ENCODE data around the gene FNDC11. TPM values are rescaled to one million over a fixed set of nuclear protein-coding genes. Genes with fewer than 3 reads are reported as not detected.
"Not testable (repeated sequence)": the region's sequence is repeated elsewhere in the genome, so short reads cannot be mapped to it uniquely, and the experiment has no call there.

The FNDC11 gene
- total RNA-seq, 2 donors from 2014 or later, result 1.8 to 12.1 TPM

DNA sequence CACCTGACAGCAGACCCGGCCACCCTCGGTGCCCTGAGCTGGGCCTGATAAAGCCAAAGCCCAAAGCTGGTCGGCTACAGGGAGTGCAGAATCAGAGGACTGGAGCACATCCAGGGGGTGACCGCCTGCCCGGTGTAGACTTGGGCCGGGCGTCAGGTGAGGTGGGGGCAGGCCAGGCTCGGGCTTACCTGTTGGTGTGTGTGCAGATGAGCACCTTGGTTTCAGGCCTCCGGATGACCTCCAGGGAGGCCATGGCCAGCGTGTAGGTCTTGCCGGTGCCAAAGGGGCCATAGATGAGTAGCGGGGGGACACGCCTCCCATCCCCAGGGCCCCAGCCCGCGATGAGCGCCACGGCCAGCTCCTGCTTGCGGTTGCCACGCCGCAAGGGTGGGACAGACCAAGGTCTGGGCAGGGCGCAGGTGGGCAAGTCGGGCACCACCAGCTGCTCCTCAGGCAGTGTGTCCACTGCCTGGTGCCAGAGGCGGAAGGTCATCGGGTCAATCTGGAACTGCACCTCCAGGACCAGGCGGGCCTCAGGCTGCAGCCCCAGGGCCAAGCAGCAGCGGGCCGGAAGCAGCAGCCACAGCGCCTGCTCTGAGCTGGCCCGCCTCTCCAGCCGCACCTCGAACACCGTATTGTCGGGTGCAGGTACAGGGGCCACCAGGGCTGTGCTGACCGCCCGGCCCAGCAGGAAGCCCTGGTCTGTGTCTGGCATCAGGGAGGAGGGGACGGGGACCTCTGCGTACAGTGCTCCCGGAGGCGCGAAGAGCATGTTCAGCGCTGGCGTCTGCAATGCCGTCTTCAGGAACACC lies 14.4 kb downstream of the FNDC11 start:
- Histone ChIP-seq H3K4me3 (no peak overlapping the region), H3K27ac (no peak overlapping the region), H3K27me3 (replicated peaks; ENCODE audit: insufficient read depth) (no peaks in the 10 kb centered on the region), H3K4me1 (replicated peaks) (peaks cover 3% of the 10 kb centered on the region), H3K9me3 (no peaks in the 10 kb centered on the region), H3K36me3 (no peaks in the 10 kb centered on the region)
- 86% methylated on average over 43 of the region's 43 CpGs for WGBS
- no peak for DNase-seq (ENCODE audit: low spot score)
- intact Hi-C loops (cut with DNase I), result no loop called here
- no peak for TF ChIP-seq POLR2A (IDR thresholded peaks at IDR 0.05)
- TF ChIP-seq, protein P1, sequence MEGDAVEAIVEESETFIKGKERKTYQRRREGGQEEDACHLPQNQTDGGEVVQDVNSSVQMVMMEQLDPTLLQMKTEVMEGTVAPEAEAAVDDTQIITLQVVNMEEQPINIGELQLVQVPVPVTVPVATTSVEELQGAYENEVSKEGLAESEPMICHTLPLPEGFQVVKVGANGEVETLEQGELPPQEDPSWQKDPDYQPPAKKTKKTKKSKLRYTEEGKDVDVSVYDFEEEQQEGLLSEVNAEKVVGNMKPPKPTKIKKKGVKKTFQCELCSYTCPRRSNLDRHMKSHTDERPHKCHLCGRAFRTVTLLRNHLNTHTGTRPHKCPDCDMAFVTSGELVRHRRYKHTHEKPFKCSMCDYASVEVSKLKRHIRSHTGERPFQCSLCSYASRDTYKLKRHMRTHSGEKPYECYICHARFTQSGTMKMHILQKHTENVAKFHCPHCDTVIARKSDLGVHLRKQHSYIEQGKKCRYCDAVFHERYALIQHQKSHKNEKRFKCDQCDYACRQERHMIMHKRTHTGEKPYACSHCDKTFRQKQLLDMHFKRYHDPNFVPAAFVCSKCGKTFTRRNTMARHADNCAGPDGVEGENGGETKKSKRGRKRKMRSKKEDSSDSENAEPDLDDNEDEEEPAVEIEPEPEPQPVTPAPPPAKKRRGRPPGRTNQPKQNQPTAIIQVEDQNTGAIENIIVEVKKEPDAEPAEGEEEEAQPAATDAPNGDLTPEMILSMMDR (IDR thresholded peaks at IDR 0.05), result no peak
- TF ChIP-seq POLR2AphosphoS5 (IDR thresholded peaks at IDR 0.05), result no peak

DNA sequence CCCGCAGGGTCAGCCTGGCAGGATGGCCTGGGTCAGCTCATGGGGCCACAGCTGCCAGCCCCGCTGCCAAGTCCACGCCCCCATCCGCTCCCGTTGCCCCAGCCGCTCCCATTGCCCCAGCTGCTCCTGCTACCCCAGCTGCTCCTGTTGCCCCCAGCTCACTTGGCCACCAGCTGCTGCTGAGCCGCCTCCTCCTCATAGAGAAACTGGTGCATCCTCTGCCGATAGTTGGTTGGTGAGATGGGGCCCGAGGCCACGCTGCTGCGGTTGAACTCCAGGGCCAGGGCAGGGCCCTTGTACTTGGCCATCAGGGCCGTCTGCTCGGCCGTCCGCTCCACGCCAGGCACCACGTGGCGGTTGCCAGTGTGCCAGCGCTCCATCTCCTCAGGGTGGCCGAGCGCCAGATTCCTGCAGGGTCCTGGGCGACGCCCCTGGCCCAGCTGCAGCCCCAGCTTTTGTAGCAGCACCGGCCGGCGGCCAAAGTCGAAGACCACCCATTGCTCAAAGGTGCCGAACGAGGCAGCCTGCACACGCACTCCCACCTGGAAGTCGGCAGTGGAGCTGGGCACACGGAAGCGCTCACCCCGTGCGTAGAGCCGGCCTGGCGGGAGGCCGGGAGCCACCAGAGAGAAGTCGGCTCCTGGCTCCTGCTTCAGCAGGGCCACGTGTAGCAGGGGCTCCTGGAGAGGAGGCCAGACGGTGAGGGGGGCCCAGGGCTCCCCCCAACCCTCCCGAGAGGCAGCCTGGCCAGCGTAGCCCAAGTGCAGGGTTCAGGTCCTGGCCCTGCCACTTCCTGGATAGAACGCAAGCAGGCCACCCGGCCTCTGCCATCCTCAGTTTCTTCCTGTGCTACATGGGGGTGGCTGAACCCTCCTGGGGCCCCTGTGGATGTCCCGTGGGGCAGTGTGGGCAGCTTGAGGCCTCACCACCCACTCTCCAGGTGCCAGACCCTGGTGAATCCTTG lies 15.3 kb downstream of the FNDC11 start:
- H3K27me3 ChIP-seq (replicated peaks; ENCODE audit: insufficient read depth), result no peaks in the 10 kb centered on the region
- peaks cover 3% of the 10 kb centered on the region for H3K4me1 ChIP-seq (replicated peaks)
- H3K36me3 ChIP-seq, result no peaks in the 10 kb centered on the region
- TF ChIP-seq, protein P1 (IDR thresholded peaks at IDR 0.05), result no peak
- TF ChIP-seq POLR2A (IDR thresholded peaks at IDR 0.05) (no peak), POLR2AphosphoS5 (IDR thresholded peaks at IDR 0.05) (no peak)
- intact Hi-C loops (cut with DNase I), result no loop called here
- no peak overlapping the region for H3K27ac ChIP-seq
- no peaks in the 10 kb centered on the region for H3K9me3 ChIP-seq
- DNase-seq (ENCODE audit: low spot score), result no peak
- 83% methylated on average over 44 of the region's 46 CpGs for WGBS
- H3K4me3 ChIP-seq, result no peak overlapping the region

DNA sequence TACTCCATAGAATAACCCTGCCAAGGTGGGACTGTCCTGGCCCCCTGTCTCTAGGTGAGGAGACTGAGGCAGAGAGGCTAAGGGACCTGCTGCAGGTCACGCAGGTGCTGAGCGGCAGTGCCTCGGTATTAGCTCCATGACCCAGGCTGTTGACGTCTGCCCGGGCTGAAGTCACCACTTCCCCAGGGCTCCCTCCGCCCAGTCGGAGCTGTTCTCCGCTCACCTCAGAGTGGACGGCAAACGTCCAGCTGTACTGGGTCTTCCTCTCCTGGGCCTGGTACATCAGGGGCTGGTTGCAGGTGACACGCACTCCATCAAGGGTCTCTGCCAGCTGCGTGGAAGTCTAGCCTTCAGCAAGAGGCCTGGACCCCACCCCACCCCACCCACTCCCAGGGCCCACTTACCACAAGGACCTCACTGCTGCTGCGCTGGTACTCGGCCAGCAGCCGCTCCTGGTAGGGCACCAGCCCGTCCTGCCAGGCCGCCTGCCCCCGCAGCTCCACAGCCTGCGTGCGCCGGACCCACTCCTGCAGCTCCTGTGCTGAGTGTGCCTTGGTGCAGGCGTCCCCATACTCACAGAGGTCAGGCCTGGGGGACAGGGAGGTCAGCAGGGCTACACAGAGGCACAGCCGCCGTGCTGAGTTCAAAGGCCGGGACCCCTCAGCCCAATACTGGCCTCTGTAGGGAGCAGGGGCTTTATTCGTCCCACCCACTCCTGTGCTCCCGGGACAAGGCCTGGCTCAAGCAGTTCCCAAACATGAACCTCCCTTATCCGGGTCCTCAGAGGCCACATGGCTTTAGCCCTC lies 16.5 kb downstream of the FNDC11 start:
- 92% methylated on average over 28 of the region's 28 CpGs for WGBS
- TF ChIP-seq POLR2AphosphoS5 (IDR thresholded peaks at IDR 0.05) (no peak), POLR2A (IDR thresholded peaks at IDR 0.05) (no peak)
- TF ChIP-seq, protein P1 (IDR thresholded peaks at IDR 0.05), result no peak
- intact Hi-C loops (cut with DNase I), result no loop called here
- no peaks in the 10 kb centered on the region for H3K9me3 ChIP-seq
- no peaks in the 10 kb centered on the region for H3K27me3 ChIP-seq (replicated peaks; ENCODE audit: insufficient read depth)
- no peak for DNase-seq (ENCODE audit: low spot score)
- H3K4me1 ChIP-seq (replicated peaks), result peaks cover 3% of the 10 kb centered on the region
- H3K27ac ChIP-seq, result no peak overlapping the region
- H3K36me3 ChIP-seq, result no peaks in the 10 kb centered on the region
- no peak overlapping the region for H3K4me3 ChIP-seq

DNA sequence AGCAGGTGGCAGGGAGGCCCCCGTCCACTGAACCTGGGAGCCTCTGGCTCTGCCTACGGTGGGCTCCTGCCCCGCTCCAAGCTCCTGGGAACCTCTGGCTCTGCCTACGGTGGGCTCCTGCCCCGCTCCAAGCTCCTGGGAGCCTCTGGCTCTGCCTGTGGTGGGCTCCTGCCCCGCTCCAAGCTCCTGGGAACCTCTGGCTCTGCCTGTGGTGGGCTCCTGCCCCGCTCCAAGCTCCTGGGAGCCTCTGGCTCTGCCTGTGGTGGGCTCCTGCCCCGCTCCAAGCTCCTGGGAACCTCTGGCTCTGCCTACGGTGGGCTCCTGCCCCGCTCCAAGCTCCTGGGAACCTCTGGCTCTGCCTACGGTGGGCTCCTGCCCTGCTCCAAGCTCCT lies 17.1 kb downstream of the FNDC11 start:
- H3K4me1 ChIP-seq (replicated peaks); H3K36me3 ChIP-seq; intact Hi-C loops (cut with DNase I); DNase-seq (ENCODE audit: low spot score); H3K27ac ChIP-seq; H3K27me3 ChIP-seq (replicated peaks; ENCODE audit: insufficient read depth); H3K9me3 ChIP-seq; H3K4me3 ChIP-seq: not testable (repeated sequence)
- WGBS, result 71% methylated on average over 11 of the region's 11 CpGs

All from prostate gland (tissue), 2 donors.